ENCODE data around the gene POC1A.

Gene POC1A

GRCh38 chr3:52150357-52150756 lies 3.9 kb downstream of the POC1A start:
- DNase-seq, result no peak

- DNase-seq, result no peak
Observed at GRCh38 chr3:52149726-52150125, 4.5 kb downstream of the POC1A start.

GRCh38 chr3:52149021-52149420 lies 5.2 kb downstream of the POC1A start:
- no peak for DNase-seq

GRCh38 chr3:52147804-52148203 lies 6.4 kb downstream of the POC1A start:
- no peak for DNase-seq

GRCh38 chr3:52146811-52147210 lies 7.4 kb downstream of the POC1A start:
- no peak for DNase-seq

GRCh38 chr3:52146189-52146588 lies 8.0 kb downstream of the POC1A start:
- DNase-seq, result no peak

- DNase-seq, result no peak
Observed at GRCh38 chr3:52145736-52146110, 8.5 kb downstream of the POC1A start.

- no peak for DNase-seq
Observed at GRCh38 chr3:52144796-52145735, 9.2 kb downstream of the POC1A start.

GRCh38 chr3:52144034-52144795 lies 10.0 kb downstream of the POC1A start:
- no peak for DNase-seq

- no peak for DNase-seq
Observed at GRCh38 chr3:52143616-52144015, 10.6 kb downstream of the POC1A start.

- no peak for DNase-seq
Observed at GRCh38 chr3:52143156-52143555, 11.1 kb downstream of the POC1A start.

- no peak for DNase-seq
Observed at GRCh38 chr3:52141751-52142150, 12.5 kb downstream of the POC1A start.

GRCh38 chr3:52140769-52141168 lies 13.5 kb downstream of the POC1A start:
- DNase-seq, result no peak

GRCh38 chr3:52140000-52140399 lies 14.2 kb downstream of the POC1A start:
- no peak for DNase-seq

- DNase-seq, result no peak
Observed at GRCh38 chr3:52137311-52137710, 16.9 kb downstream of the POC1A start.

GRCh38 chr3:52136513-52136912 lies 17.7 kb downstream of the POC1A start:
- no peak for DNase-seq

- DNase-seq, result no peak
Observed at GRCh38 chr3:52135332-52135731, 18.9 kb downstream of the POC1A start.

- no peak for DNase-seq
Observed at GRCh38 chr3:52134761-52135160, 19.5 kb downstream of the POC1A start.

- DNase-seq, result no peak
Observed at GRCh38 chr3:52132930-52133329, 21.3 kb downstream of the POC1A start.

- no peak for DNase-seq
Observed at GRCh38 chr3:52132041-52132440, 22.2 kb downstream of the POC1A start.

GRCh38 chr3:52130966-52131622 lies 23.1 kb downstream of the POC1A start:
- DNase-seq, result no peak

- no peak for DNase-seq
Observed at GRCh38 chr3:52128118-52128683, 26.0 kb downstream of the POC1A start.

GRCh38 chr3:52126500-52126899 lies 27.7 kb downstream of the POC1A start:
- no peak for DNase-seq
